Measurements from ENCODE around the gene NPNT.

Gene NPNT

GRCh38 chr4:105943234-105943633, 48.0 kb downstream of the NPNT start:
- H3K9me3 ChIP-seq = 0 out of 2 replicates have a peak, but pooled peaks cover 9% of the 10 kb centered on the region
- H3K9ac ChIP-seq = no peak overlapping the region
- no peak overlapping the region for H3K4me2 ChIP-seq
- H3K27me3 ChIP-seq = no peaks in the 10 kb centered on the region
- no peaks in the 10 kb centered on the region for H3K4me1 ChIP-seq
- H3K36me3 ChIP-seq = no peaks in the 10 kb centered on the region
- no peaks in the 10 kb centered on the region for H4K20me1 ChIP-seq
- H3K4me3 ChIP-seq = no peak overlapping the region
- H3K27ac ChIP-seq = no peak overlapping the region
- no peak for TF ChIP-seq Cebpa-rat (IDR thresholded peaks at IDR 0.05)

GRCh38 chr4:105944540-105944939, 49.3 kb downstream of the NPNT start:
- H3K9me3 ChIP-seq = 0 out of 2 replicates have a peak, but pooled peaks cover 9% of the 10 kb centered on the region
- TF ChIP-seq Cebpa-rat (IDR thresholded peaks at IDR 0.05) = no peak

GRCh38 chr4:105946771-105947170, 51.5 kb downstream of the NPNT start:
- Histone ChIP-seq H3K4me3 (no peak overlapping the region), H3K36me3 (no peaks in the 10 kb centered on the region), H3K4me2 (no peak overlapping the region), H3K27ac (no peak overlapping the region), H4K20me1 (no peaks in the 10 kb centered on the region), H3K9me3 (0 out of 2 replicates have a peak, but pooled peaks cover 9% of the 10 kb centered on the region), H3K4me1 (no peaks in the 10 kb centered on the region), H3K27me3 (no peaks in the 10 kb centered on the region), H3K9ac (no peak overlapping the region)
- TF ChIP-seq Cebpa-rat (IDR thresholded peaks at IDR 0.05) = no peak

More at GRCh38 chr4:105944540-105944939, 49.3 kb downstream of the NPNT start:
- Histone ChIP-seq H3K9ac (no peak overlapping the region), H3K36me3 (no peaks in the 10 kb centered on the region), H3K4me1 (no peaks in the 10 kb centered on the region), H4K20me1 (no peaks in the 10 kb centered on the region), H3K27ac (no peak overlapping the region), H3K4me2 (no peak overlapping the region), H3K4me3 (no peak overlapping the region), H3K27me3 (no peaks in the 10 kb centered on the region)

GRCh38 chr4:105950701-105951100, 55.4 kb downstream of the NPNT start:
- H3K27ac ChIP-seq = no peak overlapping the region
- TF ChIP-seq Cebpa-rat (IDR thresholded peaks at IDR 0.05) = no peak
- H4K20me1 ChIP-seq = no peaks in the 10 kb centered on the region
- no peaks in the 10 kb centered on the region for H3K4me1 ChIP-seq
- no peak overlapping the region for H3K9ac ChIP-seq
- no peak overlapping the region for H3K4me3 ChIP-seq
- no peak overlapping the region for H3K4me2 ChIP-seq
- H3K9me3 ChIP-seq = 0 out of 2 replicates have a peak, but pooled peaks cover 9% of the 10 kb centered on the region
- H3K36me3 ChIP-seq = no peaks in the 10 kb centered on the region
- H3K27me3 ChIP-seq = no peaks in the 10 kb centered on the region

GRCh38 chr4:105951198-105951597, 55.9 kb downstream of the NPNT start:
- H3K4me1 ChIP-seq = no peaks in the 10 kb centered on the region
- H3K4me3 ChIP-seq = no peak overlapping the region
- no peaks in the 10 kb centered on the region for H4K20me1 ChIP-seq
- no peak overlapping the region for H3K9ac ChIP-seq
- H3K36me3 ChIP-seq = no peaks in the 10 kb centered on the region
- H3K9me3 ChIP-seq = 0 out of 2 replicates have a peak, but pooled peaks cover 8% of the 10 kb centered on the region
- no peak overlapping the region for H3K4me2 ChIP-seq
- peak; percentile 77; the same call in 1 of the 2 replicates for TF ChIP-seq Cebpa-rat (IDR thresholded peaks at IDR 0.05)
- H3K27me3 ChIP-seq = no peaks in the 10 kb centered on the region
- H3K27ac ChIP-seq = no peak overlapping the region

GRCh38 chr4:105952591-105952990, 57.3 kb downstream of the NPNT start:
- Histone ChIP-seq H3K9me3 (no peaks in the 10 kb centered on the region), H3K4me2 (no peak overlapping the region)
- TF ChIP-seq Cebpa-rat (IDR thresholded peaks at IDR 0.05) = no peak

GRCh38 chr4:105956569-105956968, 61.3 kb downstream of the NPNT start:
- Histone ChIP-seq H3K9me3 (no peaks in the 10 kb centered on the region), H3K9ac (no peak overlapping the region), H3K36me3 (no peaks in the 10 kb centered on the region), H3K27ac (no peak overlapping the region), H3K27me3 (no peaks in the 10 kb centered on the region), H3K4me2 (no peak overlapping the region), H3K4me1 (no peaks in the 10 kb centered on the region), H4K20me1 (no peaks in the 10 kb centered on the region), H3K4me3 (no peak overlapping the region)
- no peak for TF ChIP-seq Cebpa-rat (IDR thresholded peaks at IDR 0.05)

More at GRCh38 chr4:105952591-105952990, 57.3 kb downstream of the NPNT start:
- no peaks in the 10 kb centered on the region for H4K20me1 ChIP-seq
- H3K4me3 ChIP-seq = no peak overlapping the region
- no peaks in the 10 kb centered on the region for H3K36me3 ChIP-seq
- no peaks in the 10 kb centered on the region for H3K4me1 ChIP-seq
- no peak overlapping the region for H3K27ac ChIP-seq
- no peak overlapping the region for H3K9ac ChIP-seq
- H3K27me3 ChIP-seq = no peaks in the 10 kb centered on the region

GRCh38 chr4:105957680-105958079, 62.4 kb downstream of the NPNT start:
- Histone ChIP-seq H4K20me1 (no peaks in the 10 kb centered on the region), H3K27ac (no peak overlapping the region), H3K4me1 (no peaks in the 10 kb centered on the region), H3K27me3 (no peaks in the 10 kb centered on the region), H3K4me2 (no peak overlapping the region), H3K9ac (no peak overlapping the region), H3K9me3 (no peaks in the 10 kb centered on the region), H3K4me3 (no peak overlapping the region), H3K36me3 (no peaks in the 10 kb centered on the region)
- no peak for TF ChIP-seq Cebpa-rat (IDR thresholded peaks at IDR 0.05)

GRCh38 chr4:105963461-105964400, 68.5 kb downstream of the NPNT start:
- no peaks in the 10 kb centered on the region for H4K20me1 ChIP-seq
- H3K36me3 ChIP-seq = no peaks in the 10 kb centered on the region
- no peaks in the 10 kb centered on the region for H3K9me3 ChIP-seq
- H3K9ac ChIP-seq = no peak overlapping the region
- no peaks in the 10 kb centered on the region for H3K27me3 ChIP-seq
- TF ChIP-seq Cebpa-rat (IDR thresholded peaks at IDR 0.05) = no peak
- H3K27ac ChIP-seq = no peak overlapping the region
- no peaks in the 10 kb centered on the region for H3K4me1 ChIP-seq
- H3K4me3 ChIP-seq = no peak overlapping the region
- no peak overlapping the region for H3K4me2 ChIP-seq

GRCh38 chr4:105965183-105965800, 70.0 kb downstream of the NPNT start:
- Histone ChIP-seq H3K9ac (no peak overlapping the region), H3K27me3 (no peaks in the 10 kb centered on the region), H3K9me3 (no peaks in the 10 kb centered on the region), H3K4me2 (no peak overlapping the region), H4K20me1 (no peaks in the 10 kb centered on the region), H3K4me3 (no peak overlapping the region), H3K4me1 (no peaks in the 10 kb centered on the region), H3K36me3 (no peaks in the 10 kb centered on the region), H3K27ac (no peak overlapping the region)
- no peak for TF ChIP-seq Cebpa-rat (IDR thresholded peaks at IDR 0.05)
